Neural cell (in vitro differentiated cells): ENCODE results near the gene OR10J1. TPM values are rescaled to one million over a fixed set of nuclear protein-coding genes. Genes with fewer than 3 reads are reported as not detected.

Source experiments
- H2AFZ ChIP-seq: fragments of 200-600, 300-800 bp; sonication (generic), shearing (Covaris generic); 2 replicates; pipeline ENCODE4 v1.6.0; 2014; ENCODE audit warnings: low read depth, mild to moderate bottlenecking, antibody characterized with exemption, low read length, moderate library complexity
- H3F3A ChIP-seq: fragments of 200-600 bp; shearing (Covaris generic); 2 replicates; pipeline ENCODE4 v1.6.1; 2016; ENCODE audit warnings: mild to moderate bottlenecking, moderate library complexity, mixed read lengths, antibody characterized with exemption, low read length; ENCODE audit not compliant: insufficient read depth, poor library complexity, severe bottlenecking
- H3K27ac ChIP-seq: fragments of 200-600, 300-800 bp; sonication (generic), shearing (Covaris generic); 2 replicates; pipeline ENCODE4 v1.5.1; 2014; ENCODE audit warnings: mild to moderate bottlenecking, low read length, moderate library complexity
- H3K27me3 ChIP-seq: fragments of 300-800, 200-600 bp; sonication (generic), shearing (Covaris generic); 2 replicates; pipeline ENCODE4 v1.6.0; 2014; ENCODE audit warnings: mild to moderate bottlenecking, low read depth, low read length, moderate library complexity; ENCODE audit not compliant: insufficient read depth
- H3K36me3 ChIP-seq: fragments of 300-800, 200-600 bp; sonication (generic), shearing (Covaris generic); 2 replicates; pipeline ENCODE4 v1.5.1; 2014; ENCODE audit warnings: mild to moderate bottlenecking, antibody characterized with exemption, low read length, moderate library complexity; ENCODE audit not compliant: insufficient read depth
- H3K4me2 ChIP-seq: fragments of 300-800, 200-600 bp; sonication (generic), shearing (Covaris generic); 2 replicates; pipeline ENCODE4 v1.6.0; 2014; ENCODE audit warnings: mild to moderate bottlenecking, low read length
- H3K4me3 ChIP-seq: fragments of 300-800, 200-600 bp; sonication (generic), shearing (Covaris generic); 2 replicates; pipeline ENCODE4 v1.5.1; 2014; ENCODE audit warnings: mild to moderate bottlenecking, low read length, moderate library complexity
- H3K79me2 ChIP-seq: fragments of 200-600 bp; shearing (Covaris generic); replicated peaks from 2 replicates; pipeline ENCODE4 v1.6.0; 2014; ENCODE audit warnings: mild to moderate bottlenecking, low read length, moderate library complexity; ENCODE audit not compliant: insufficient read depth
- H3K9ac ChIP-seq: fragments of 300-800, 200-600 bp; sonication (generic), shearing (Covaris generic); 2 replicates; pipeline ENCODE4 v1.6.1; 2016; ENCODE audit warnings: mild to moderate bottlenecking, low read length, mixed read lengths
- H3K9me2 ChIP-seq: fragments of 200-600 bp; shearing (Covaris generic); 2 replicates; pipeline ENCODE4 v1.6.1; 2016; ENCODE audit warnings: mild to moderate bottlenecking, low read length, mixed read lengths; ENCODE audit not compliant: insufficient read depth
- H3K9me3 ChIP-seq: fragments of 200-600, 300-800 bp; sonication (generic), shearing (Covaris generic); 2 replicates; pipeline ENCODE4 v1.6.1; 2016; ENCODE audit warnings: mild to moderate bottlenecking, mixed run types, low read length, moderate library complexity, mixed read lengths
- H4K20me1 ChIP-seq: fragments of 200-600 bp; shearing (Covaris generic); 2 replicates; pipeline ENCODE4 v1.6.1; 2016; ENCODE audit warnings: mild to moderate bottlenecking, mixed run types; ENCODE audit not compliant: insufficient read depth
- CTCF ChIP-seq: fragments of 450-650 bp; IDR thresholded peaks from 2 replicates; pipeline ENCODE4 v1.5.1; 2014; ENCODE audit warnings: antibody characterized with exemption, mild to moderate bottlenecking, moderate library complexity; ENCODE audit not compliant: poor library complexity, severe bottlenecking
- EP300 ChIP-seq: fragments of 450-650 bp; conservative IDR thresholded peaks from 2 replicates; pipeline ENCODE4 v1.6.1; 2014; ENCODE audit warnings: antibody characterized with exemption, mild to moderate bottlenecking, moderate library complexity; ENCODE audit not compliant: poor library complexity, severe bottlenecking
- EZH2 ChIP-seq: fragments of 200-600, 300-800 bp; shearing (Covaris generic), sonication (generic); IDR thresholded peaks from 2 replicates; pipeline ENCODE4 v1.6.1; 2014; ENCODE audit warnings: antibody characterized with exemption, low read length, borderline replicate concordance, mild to moderate bottlenecking; ENCODE audit not compliant: insufficient read depth, poor library complexity, severe bottlenecking
- MXI1 ChIP-seq: fragments of 450-650 bp; conservative IDR thresholded peaks from 2 replicates; pipeline ENCODE4 v1.6.1; 2014; ENCODE audit warnings: antibody characterized with exemption, mild to moderate bottlenecking; ENCODE audit not compliant: poor library complexity, severe bottlenecking
- POLR2AphosphoS5 ChIP-seq: IDR thresholded peaks from 2 replicates; pipeline ENCODE4 v1.6.1; 2012
- RAD21 ChIP-seq: fragments of 450-650 bp; conservative IDR thresholded peaks from 2 replicates; pipeline ENCODE4 v1.6.1; 2014; ENCODE audit warnings: antibody characterized with exemption, mild to moderate bottlenecking, moderate library complexity
- REST ChIP-seq: IDR thresholded peaks from 2 replicates; pipeline ENCODE4 v1.6.1; 2012; ENCODE audit warnings: borderline replicate concordance
- SMC3 ChIP-seq: fragments of 450-650 bp; conservative IDR thresholded peaks from 2 replicates; pipeline ENCODE4 v1.6.1; 2014; ENCODE audit warnings: antibody characterized with exemption, mild to moderate bottlenecking, moderate library complexity; ENCODE audit not compliant: poor library complexity
- TAF1 ChIP-seq: IDR thresholded peaks from 2 replicates; pipeline ENCODE4 v1.6.1; 2012; ENCODE audit warnings: low read depth
- polyA minus RNA-seq: library from RNA; depleted of rRNA, polyadenylated mRNA; stranded (reverse); fragments of >200 nt; gene quantifications from 2 replicates; pipeline ENCODE4 v1.2.3, GENCODE V29; 2014
- polyA plus RNA-seq: library from polyadenylated mRNA; depleted of rRNA; stranded (reverse); fragments of >200 nt; gene quantifications from 2 replicates; pipeline ENCODE4 v1.2.3, GENCODE V29; 2014

OR10J1 gene
- not detected in 2 replicates for polyA plus RNA-seq
- polyA minus RNA-seq: not detected in 2 replicates

- Histone ChIP-seq H3K9me2 (no peaks in the 10 kb centered on the region), H3K79me2 (no peaks in the 10 kb centered on the region), H3K27ac (no peak within 1 kb of the TSS), H3K4me2 (no peak within 1 kb of the TSS), H2AFZ (no peak within 1 kb of the TSS), H3K9me3 (no peaks in the 10 kb centered on the region), H4K20me1 (no peaks in the 10 kb centered on the region), H3K4me3 (no peak within 1 kb of the TSS), H3K36me3 (no peaks in the 10 kb centered on the region), H3F3A (no peaks in the 10 kb centered on the region), H3K27me3 (no peaks in the 10 kb centered on the region), H3K9ac (no peak within 1 kb of the TSS)
- TF ChIP-seq EP300 (no peak), CTCF (no peak), RAD21 (no peak), SMC3 (no peak), TAF1 (no peak), REST (no peak), MXI1 (no peak), POLR2AphosphoS5 (no peak), EZH2 (no peak)
These were observed at the start of gene OR10J1 for GRCh38 chr1:159439422-159439821. OR10J1 (plus strand) TSS chr1:159439722; CDS start chr1:159439792, 70 bp downstream.

- H3K27me3 ChIP-seq: no peaks in the 10 kb centered on the region
- no peak for TF ChIP-seq CTCF
- no peak for TF ChIP-seq MXI1
- TF ChIP-seq RAD21: no peak
- TF ChIP-seq EZH2: no peak
- TF ChIP-seq POLR2AphosphoS5: no peak
- TF ChIP-seq TAF1: no peak
- no peak for TF ChIP-seq SMC3
- TF ChIP-seq REST: no peak
- no peak for TF ChIP-seq EP300
- H3K9me2 ChIP-seq: no peaks in the 10 kb centered on the region
- no peak overlapping the region for H2AFZ ChIP-seq
- no peak overlapping the region for H3K4me3 ChIP-seq
- no peak overlapping the region for H3K27ac ChIP-seq
- no peak overlapping the region for H3K9ac ChIP-seq
- H4K20me1 ChIP-seq: no peaks in the 10 kb centered on the region
- no peaks in the 10 kb centered on the region for H3F3A ChIP-seq
- H3K9me3 ChIP-seq: no peaks in the 10 kb centered on the region
- H3K79me2 ChIP-seq: no peaks in the 10 kb centered on the region
- no peak overlapping the region for H3K4me2 ChIP-seq
- H3K36me3 ChIP-seq: no peaks in the 10 kb centered on the region
These were observed 32.7 kb upstream of the OR10J1 start for GRCh38 chr1:159406821-159407220.
